K562 treated with DMSO at 1 percent for 48 hours (cell line): Measurements from ENCODE around the gene TMEM120A. TPM values are rescaled to one million over a fixed set of nuclear protein-coding genes. Genes with fewer than 3 reads are reported as not detected.

Source experiments
- total RNA-seq: library from RNA; unstranded; fragments of 300-600 nt; gene quantifications from 2 replicates; pipeline ENCODE4 v1.2.3, GENCODE V29; 2022; ENCODE audit warnings: low replicate concordance; ENCODE audit errors: extremely low read depth

Gene TMEM120A
- not detected in 2 replicates for total RNA-seq

DNA sequence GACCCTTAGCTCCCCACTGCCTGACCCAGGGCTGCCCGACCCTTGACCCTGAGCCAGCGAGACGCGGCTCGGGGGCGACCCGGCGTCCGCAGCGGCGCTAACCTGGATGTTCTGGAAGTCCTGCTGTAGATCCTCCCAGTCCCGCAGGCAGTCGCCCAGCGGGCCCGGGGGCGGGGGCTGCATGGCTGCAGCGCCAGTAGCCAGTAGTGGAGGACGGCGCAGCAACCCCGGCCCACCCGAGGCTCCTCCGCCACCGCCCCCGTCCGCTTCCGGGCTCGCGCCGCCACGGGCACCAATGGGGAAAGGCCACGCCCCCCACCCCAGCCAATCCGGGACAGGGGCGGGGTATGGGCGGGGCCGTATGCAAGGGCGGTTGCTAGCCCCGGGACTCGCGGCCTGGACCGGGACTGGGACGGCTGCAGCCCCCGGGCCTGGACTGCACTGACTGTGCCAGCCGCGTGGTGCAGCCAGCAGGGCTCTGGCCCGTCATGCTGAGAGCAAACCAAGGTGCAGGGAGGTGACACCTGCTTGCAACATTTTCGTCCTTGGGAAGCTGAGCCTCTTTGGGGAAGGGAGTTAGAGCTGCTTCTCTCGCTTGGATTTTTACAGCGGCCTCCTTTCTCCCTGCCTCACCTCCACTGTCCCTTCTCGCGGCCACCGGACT lies at the start of gene TMEM120A:
Gene TMEM120A (minus strand): TSS at position 208 of the 664 bp plus-strand sequence. CDS start 25 bp downstream, at position 183.

Other genes with a start within 250 kb of the TMEM120A start
- not detected in 2 replicates for gene CCL26, start 222.4 kb downstream of the TMEM120A start, total RNA-seq
- gene CCL24, start 180.8 kb downstream of the TMEM120A start, total RNA-seq: not detected in 2 replicates
- gene RHBDD2, start 115.6 kb downstream of the TMEM120A start, total RNA-seq: not detected in 2 replicates
- gene POR, start 79.4 kb downstream of the TMEM120A start, total RNA-seq: 2,270 TPM in 1 of 2 replicates, not detected in the other
- not detected in 2 replicates for gene STYXL1, start 53.4 kb upstream of the TMEM120A start, total RNA-seq
- not detected in 2 replicates for gene MDH2, start 53.5 kb upstream of the TMEM120A start, total RNA-seq
- not detected in 2 replicates for gene SRRM3, start 207.3 kb upstream of the TMEM120A start, total RNA-seq